Right atrium auricular region (tissue), 2 donors: ENCODE measurements around the gene LAMP5. TPM values are rescaled to one million over a fixed set of nuclear protein-coding genes. Genes with fewer than 3 reads are reported as not detected.

ENCODE experiments used
- DNase-seq: peaks from one replicate; pipeline ENCODE4 v3.0.0-alpha.2; 2019; ENCODE audit warnings: low spot score
- H3K27ac ChIP-seq, 2 donors: fragments of 200-600 bp; sonication (generic); 1 replicate in 1 of 2; 2 replicates in 1 of 2; pipeline ENCODE4 v1.5.1; 2016 to 2019
- H3K27me3 ChIP-seq, 2 donors: fragments of 200-600 bp; sonication (generic); one replicate each; pipeline versions ENCODE4 v1.5.1 to v1.6.0; 2017 to 2019
- H3K36me3 ChIP-seq: fragments of 200-600 bp; sonication (generic); one replicate; pipeline ENCODE4 v1.5.1; 2016
- H3K4me1 ChIP-seq, 2 donors: fragments of 200-600 bp; sonication (generic); one replicate each; pipeline versions ENCODE4 v1.5.1 to v1.6.0; 2017 to 2019
- H3K4me3 ChIP-seq, 2 donors: fragments of 200-600 bp; sonication (generic); 1 replicate in 1 of 2; 2 replicates in 1 of 2; pipeline ENCODE4 v1.5.1; 2017 to 2019; ENCODE audit warnings: mild to moderate bottlenecking in 1 of 2, moderate library complexity in 1 of 2
- H3K9me3 ChIP-seq, 2 donors: fragments of 200-600 bp; sonication (generic); one replicate each; pipeline ENCODE4 v1.5.1; 2019
- CTCF ChIP-seq, 2 donors: fragments of 200-600 bp; sonication (generic); IDR thresholded peaks; one replicate each; pipeline ENCODE4 v1.5.1; 2019; ENCODE audit warnings: antibody characterized with exemption in 2 of 2
- total RNA-seq, 2 donors: library from RNA; depleted of rRNA; stranded (reverse); fragments of >200 nt; gene quantifications; one replicate each; pipeline ENCODE4 v1.1.0, GENCODE V29; 2016

The LAMP5 gene
- total RNA-seq, 2 donors from 2014 or later: not detected

- Histone ChIP-seq H3K9me3 (no peaks in the 10 kb centered on the region), H3K36me3 (no peaks in the 10 kb centered on the region), H3K27me3 (no peaks in the 10 kb centered on the region), H3K4me3 (no peak overlapping the region), H3K4me1 (no peaks in the 10 kb centered on the region), H3K27ac (no peak overlapping the region)
- no peak for DNase-seq
- TF ChIP-seq CTCF (IDR thresholded peaks at IDR 0.05): no peak
These were observed 20.6 kb upstream of the LAMP5 start for GRCh38 chr20:9493803-9494202.

- no peak for DNase-seq
- Histone ChIP-seq H3K4me3 (no peak overlapping the region), H3K9me3 (no peaks in the 10 kb centered on the region), H3K27ac (no peak overlapping the region), H3K4me1 (no peaks in the 10 kb centered on the region), H3K36me3 (no peaks in the 10 kb centered on the region), H3K27me3 (no peaks in the 10 kb centered on the region)
- TF ChIP-seq CTCF (IDR thresholded peaks at IDR 0.05): no peak
These were observed 18.7 kb upstream of the LAMP5 start for GRCh38 chr20:9495701-9496100.

- H3K4me1 ChIP-seq: no peaks in the 10 kb centered on the region
- DNase-seq: no peak
- H3K4me3 ChIP-seq: no peak overlapping the region
- H3K27ac ChIP-seq: no peak overlapping the region
- no peaks in the 10 kb centered on the region for H3K27me3 ChIP-seq
- no peaks in the 10 kb centered on the region for H3K9me3 ChIP-seq
- no peak for TF ChIP-seq CTCF (IDR thresholded peaks at IDR 0.05)
- H3K36me3 ChIP-seq: no peaks in the 10 kb centered on the region
These were observed 18.2 kb upstream of the LAMP5 start for GRCh38 chr20:9496155-9496554.

GRCh38 chr20:9498322-9498721 lies 16.1 kb upstream of the LAMP5 start:
- no peak for DNase-seq
- Histone ChIP-seq H3K27me3 (no peaks in the 10 kb centered on the region), H3K4me3 (no peak overlapping the region), H3K36me3 (no peaks in the 10 kb centered on the region), H3K4me1 (no peaks in the 10 kb centered on the region), H3K27ac (no peak overlapping the region), H3K9me3 (no peaks in the 10 kb centered on the region)
- no peak for TF ChIP-seq CTCF (IDR thresholded peaks at IDR 0.05)

GRCh38 chr20:9499126-9499899 lies 15.1 kb upstream of the LAMP5 start:
- Histone ChIP-seq H3K27me3 (no peaks in the 10 kb centered on the region), H3K9me3 (no peaks in the 10 kb centered on the region), H3K27ac (no peak overlapping the region), H3K4me1 (no peaks in the 10 kb centered on the region), H3K36me3 (no peaks in the 10 kb centered on the region), H3K4me3 (no peak overlapping the region)
- DNase-seq: no peak
- no peak for TF ChIP-seq CTCF (IDR thresholded peaks at IDR 0.05)

GRCh38 chr20:9500121-9500520 lies 14.3 kb upstream of the LAMP5 start:
- no peaks in the 10 kb centered on the region for H3K27me3 ChIP-seq
- H3K4me1 ChIP-seq: no peaks in the 10 kb centered on the region
- no peak overlapping the region for H3K4me3 ChIP-seq
- no peak for TF ChIP-seq CTCF (IDR thresholded peaks at IDR 0.05)
- H3K36me3 ChIP-seq: no peaks in the 10 kb centered on the region
- no peaks in the 10 kb centered on the region for H3K9me3 ChIP-seq
- no peak overlapping the region for H3K27ac ChIP-seq
- DNase-seq: no peak
